Memory B cell (primary cell): ENCODE measurements around the gene TUT7.
"Not testable (repeated sequence)": the region's sequence is repeated elsewhere in the genome, so short reads cannot be mapped to it uniquely, and the experiment has no call there.

Source experiments
- ATAC-seq: fragments of 150-1000 bp; cut with Tn5 transposase; 2 replicates; pipeline ENCODE4 v1.10.0; 2021; ENCODE audit warnings: low read depth, mild to moderate bottlenecking, moderate library complexity
- DNase-seq, 2 donors: peaks; one replicate each; pipeline ENCODE4 v3.0.0; 2022; ENCODE audit warnings: low spot score in 2 of 2
- H3K27ac Mint-ChIP-seq: one replicate; pipeline ENCODE4 v1.8.0; 2022; ENCODE audit warnings: mild to moderate bottlenecking, moderate library complexity, mixed read lengths
- H3K27me3 Mint-ChIP-seq: one replicate; pipeline ENCODE4 v1.8.0; 2022; ENCODE audit warnings: mixed read lengths
- H3K36me3 Mint-ChIP-seq: one replicate; pipeline ENCODE4 v1.8.0; 2022; ENCODE audit warnings: mild to moderate bottlenecking, mixed read lengths
- H3K4me1 Mint-ChIP-seq: one replicate; pipeline ENCODE4 v1.8.0; 2022; ENCODE audit warnings: mixed read lengths
- H3K4me3 Mint-ChIP-seq: one replicate; pipeline ENCODE4 v1.8.0; 2022; ENCODE audit warnings: mild to moderate bottlenecking, moderate library complexity, mixed read lengths
- H3K9me3 Mint-ChIP-seq: one replicate; pipeline ENCODE4 v1.8.0; 2022; ENCODE audit warnings: mixed read lengths

Gene TUT7, protein sequence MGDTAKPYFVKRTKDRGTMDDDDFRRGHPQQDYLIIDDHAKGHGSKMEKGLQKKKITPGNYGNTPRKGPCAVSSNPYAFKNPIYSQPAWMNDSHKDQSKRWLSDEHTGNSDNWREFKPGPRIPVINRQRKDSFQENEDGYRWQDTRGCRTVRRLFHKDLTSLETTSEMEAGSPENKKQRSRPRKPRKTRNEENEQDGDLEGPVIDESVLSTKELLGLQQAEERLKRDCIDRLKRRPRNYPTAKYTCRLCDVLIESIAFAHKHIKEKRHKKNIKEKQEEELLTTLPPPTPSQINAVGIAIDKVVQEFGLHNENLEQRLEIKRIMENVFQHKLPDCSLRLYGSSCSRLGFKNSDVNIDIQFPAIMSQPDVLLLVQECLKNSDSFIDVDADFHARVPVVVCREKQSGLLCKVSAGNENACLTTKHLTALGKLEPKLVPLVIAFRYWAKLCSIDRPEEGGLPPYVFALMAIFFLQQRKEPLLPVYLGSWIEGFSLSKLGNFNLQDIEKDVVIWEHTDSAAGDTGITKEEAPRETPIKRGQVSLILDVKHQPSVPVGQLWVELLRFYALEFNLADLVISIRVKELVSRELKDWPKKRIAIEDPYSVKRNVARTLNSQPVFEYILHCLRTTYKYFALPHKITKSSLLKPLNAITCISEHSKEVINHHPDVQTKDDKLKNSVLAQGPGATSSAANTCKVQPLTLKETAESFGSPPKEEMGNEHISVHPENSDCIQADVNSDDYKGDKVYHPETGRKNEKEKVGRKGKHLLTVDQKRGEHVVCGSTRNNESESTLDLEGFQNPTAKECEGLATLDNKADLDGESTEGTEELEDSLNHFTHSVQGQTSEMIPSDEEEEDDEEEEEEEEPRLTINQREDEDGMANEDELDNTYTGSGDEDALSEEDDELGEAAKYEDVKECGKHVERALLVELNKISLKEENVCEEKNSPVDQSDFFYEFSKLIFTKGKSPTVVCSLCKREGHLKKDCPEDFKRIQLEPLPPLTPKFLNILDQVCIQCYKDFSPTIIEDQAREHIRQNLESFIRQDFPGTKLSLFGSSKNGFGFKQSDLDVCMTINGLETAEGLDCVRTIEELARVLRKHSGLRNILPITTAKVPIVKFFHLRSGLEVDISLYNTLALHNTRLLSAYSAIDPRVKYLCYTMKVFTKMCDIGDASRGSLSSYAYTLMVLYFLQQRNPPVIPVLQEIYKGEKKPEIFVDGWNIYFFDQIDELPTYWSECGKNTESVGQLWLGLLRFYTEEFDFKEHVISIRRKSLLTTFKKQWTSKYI (N-terminal part only)

DNA sequence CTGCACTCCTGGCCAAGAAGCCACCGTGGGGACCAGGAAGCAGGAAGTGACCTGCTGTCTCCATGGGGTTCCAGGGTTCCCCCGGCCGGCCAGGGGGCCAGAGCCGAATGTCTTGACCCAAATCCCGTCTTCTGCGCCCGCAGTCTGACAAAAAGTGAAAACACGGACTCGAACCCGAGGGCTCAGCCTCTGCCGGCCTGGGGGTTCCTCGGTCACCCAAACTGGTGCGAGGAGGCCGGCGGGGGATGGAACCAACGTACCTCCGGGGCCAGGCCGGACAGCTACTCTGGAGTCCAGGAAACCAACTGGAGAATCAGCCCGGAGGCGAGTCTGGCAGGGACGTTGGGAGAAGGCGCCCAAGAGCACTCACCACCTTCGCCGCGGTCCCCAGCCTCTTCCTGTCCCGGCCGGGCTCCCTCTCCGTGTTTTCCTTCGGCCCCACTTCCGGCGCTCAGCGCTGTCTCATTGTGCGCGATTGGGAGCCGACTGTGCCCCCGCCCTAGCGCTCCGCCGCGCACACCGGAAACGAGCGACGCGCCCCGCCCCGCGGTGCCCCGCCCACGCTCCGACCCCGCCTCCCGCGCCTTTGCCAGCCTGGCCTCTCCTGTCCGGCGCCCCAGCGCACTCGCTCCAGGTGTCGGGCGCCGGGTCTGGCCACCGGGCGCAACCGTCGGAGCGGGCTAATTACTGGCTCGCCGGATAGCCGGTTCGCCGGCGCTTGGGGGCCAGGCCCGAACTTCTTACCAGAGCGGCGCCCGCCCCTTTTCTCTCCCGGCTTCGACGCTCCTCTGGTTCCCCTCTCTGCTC lies at the start of gene TUT7:
TUT7 (minus strand) TSS at position 400 of the 807 bp plus-strand sequence. CDS start 1,211 bp downstream, outside the sequence.
- peaks cover 2% of the 10 kb centered on the region for H3K36me3 Mint-ChIP-seq
- peak; percentile 89 to 96 for DNase-seq
- no peaks in the 10 kb centered on the region for H3K9me3 Mint-ChIP-seq
- H3K27me3 Mint-ChIP-seq = no peaks in the 10 kb centered on the region
- peak within 1 kb of the TSS; percentile 92 for H3K27ac Mint-ChIP-seq
- H3K4me3 Mint-ChIP-seq = peak within 1 kb of the TSS; percentile 94
- peak; percentile 91 for ATAC-seq
- peaks cover 17% of the 10 kb centered on the region for H3K4me1 Mint-ChIP-seq

GRCh38 chr9:86402591-86402990 lies 48.4 kb upstream of the TUT7 start:
- H3K27ac Mint-ChIP-seq = no peak overlapping the region
- H3K36me3 Mint-ChIP-seq = no peaks in the 10 kb centered on the region
- H3K9me3 Mint-ChIP-seq = no peaks in the 10 kb centered on the region
- ATAC-seq (no peak), DNase-seq (no peak)
- H3K27me3 Mint-ChIP-seq = peaks cover 8% of the 10 kb centered on the region
- peaks cover 3% of the 10 kb centered on the region for H3K4me1 Mint-ChIP-seq
- no peak overlapping the region for H3K4me3 Mint-ChIP-seq

DNA sequence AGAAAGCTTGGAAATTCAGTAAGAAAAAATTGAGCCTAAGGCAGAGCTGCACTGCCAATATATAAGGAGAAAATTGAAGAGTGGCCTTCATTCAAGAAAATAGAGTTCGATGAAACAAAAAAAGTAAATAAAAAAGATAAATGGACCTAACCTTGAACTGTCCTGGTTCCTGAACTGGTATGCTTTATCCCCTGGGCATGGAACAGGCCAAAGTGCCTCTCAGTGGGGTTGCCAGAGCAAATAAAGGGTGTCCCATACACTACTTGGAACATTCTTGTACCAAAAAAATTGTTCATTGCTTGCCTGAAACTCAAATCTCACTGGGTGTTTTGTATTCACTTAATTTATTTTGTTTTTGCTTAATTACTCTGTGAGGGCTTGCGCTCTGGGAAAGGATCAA lies 42.2 kb upstream of the TUT7 start:
- Mint-ChIP-seq H3K4me1 (no peaks in the 10 kb centered on the region), H3K36me3 (no peaks in the 10 kb centered on the region), H3K27me3 (peaks cover 4% of the 10 kb centered on the region), H3K4me3 (no peak overlapping the region), H3K27ac (no peak overlapping the region), H3K9me3 (peaks cover 5% of the 10 kb centered on the region)
- no peak for ATAC-seq
- DNase-seq = no peak

DNA sequence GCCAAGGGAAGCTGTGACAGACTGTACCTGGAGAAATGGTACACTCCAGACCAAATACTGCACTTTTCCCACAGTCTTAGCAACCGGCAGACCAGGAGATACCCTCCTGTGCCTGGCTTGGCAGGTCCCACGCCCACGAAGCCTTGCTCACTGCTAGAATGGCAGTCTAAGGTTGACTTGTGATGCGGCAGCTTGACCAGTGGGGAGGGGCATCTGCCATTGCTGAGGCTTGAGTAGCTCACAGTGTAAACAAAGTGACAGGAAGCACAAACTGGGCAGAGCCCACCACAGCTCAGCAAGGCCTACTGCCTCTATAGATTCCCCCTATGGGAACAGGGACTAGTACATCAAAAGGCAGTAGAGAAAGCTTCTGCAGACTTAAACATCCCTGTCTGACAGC lies 36.0 kb upstream of the TUT7 start:
- H3K9me3 Mint-ChIP-seq, H3K4me1 Mint-ChIP-seq, ATAC-seq, H3K4me3 Mint-ChIP-seq, H3K36me3 Mint-ChIP-seq, DNase-seq, H3K27ac Mint-ChIP-seq: not testable (repeated sequence)
- peaks cover 23% of the 10 kb centered on the region for H3K27me3 Mint-ChIP-seq

- Mint-ChIP-seq H3K4me3 (no peak overlapping the region), H3K9me3 (peaks cover 6% of the 10 kb centered on the region), H3K36me3 (no peaks in the 10 kb centered on the region)
These were observed 35.4 kb upstream of the TUT7 start for GRCh38 chr9:86389628-86390027.

GRCh38 chr9:86387376-86387775 lies 33.2 kb upstream of the TUT7 start:
- ATAC-seq = no peak
- Mint-ChIP-seq H3K4me1 (no peaks in the 10 kb centered on the region), H3K4me3 (no peak overlapping the region), H3K27ac (no peak overlapping the region), H3K27me3 (peaks cover 31% of the 10 kb centered on the region), H3K9me3 (peaks cover 8% of the 10 kb centered on the region), H3K36me3 (no peaks in the 10 kb centered on the region)
- no peak for DNase-seq

More at GRCh38 chr9:86389628-86390027, 35.4 kb upstream of the TUT7 start:
- no peak for DNase-seq
- no peak for ATAC-seq
- peaks cover 27% of the 10 kb centered on the region for H3K27me3 Mint-ChIP-seq
- no peaks in the 10 kb centered on the region for H3K4me1 Mint-ChIP-seq
- no peak overlapping the region for H3K27ac Mint-ChIP-seq

DNA sequence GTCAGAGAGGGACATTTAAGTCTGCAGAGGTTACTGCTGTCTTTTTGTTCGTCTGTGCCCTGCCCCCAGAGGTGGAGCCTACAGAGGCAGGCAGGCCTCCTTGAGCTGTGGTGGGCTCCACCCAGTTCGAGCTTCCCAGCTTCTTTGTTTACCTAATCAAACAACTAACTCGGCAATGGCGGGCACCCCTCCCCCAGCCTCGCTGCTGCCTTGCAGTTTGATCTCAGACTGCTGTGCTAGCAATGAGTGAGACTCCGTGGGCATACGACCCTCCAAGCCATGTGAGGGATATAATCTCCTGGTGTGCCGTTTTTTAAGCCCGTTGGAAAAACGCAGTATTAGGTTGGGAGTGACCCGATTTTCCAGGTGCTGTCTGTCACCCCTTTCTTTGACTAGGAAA lies 28.8 kb upstream of the TUT7 start:
- not testable (repeated sequence) for H3K9me3 Mint-ChIP-seq, H3K4me3 Mint-ChIP-seq, H3K36me3 Mint-ChIP-seq, DNase-seq, H3K27ac Mint-ChIP-seq, ATAC-seq, H3K4me1 Mint-ChIP-seq
- H3K27me3 Mint-ChIP-seq = peaks cover 20% of the 10 kb centered on the region

GRCh38 chr9:86376016-86376415 lies 21.8 kb upstream of the TUT7 start:
- H3K4me3 Mint-ChIP-seq = no peak overlapping the region
- no peak overlapping the region for H3K27ac Mint-ChIP-seq
- ATAC-seq (no peak), DNase-seq (no peak)
- no peaks in the 10 kb centered on the region for H3K4me1 Mint-ChIP-seq
- peaks cover 12% of the 10 kb centered on the region for H3K27me3 Mint-ChIP-seq
- H3K36me3 Mint-ChIP-seq = no peaks in the 10 kb centered on the region
- H3K9me3 Mint-ChIP-seq = peaks cover 2% of the 10 kb centered on the region

DNA sequence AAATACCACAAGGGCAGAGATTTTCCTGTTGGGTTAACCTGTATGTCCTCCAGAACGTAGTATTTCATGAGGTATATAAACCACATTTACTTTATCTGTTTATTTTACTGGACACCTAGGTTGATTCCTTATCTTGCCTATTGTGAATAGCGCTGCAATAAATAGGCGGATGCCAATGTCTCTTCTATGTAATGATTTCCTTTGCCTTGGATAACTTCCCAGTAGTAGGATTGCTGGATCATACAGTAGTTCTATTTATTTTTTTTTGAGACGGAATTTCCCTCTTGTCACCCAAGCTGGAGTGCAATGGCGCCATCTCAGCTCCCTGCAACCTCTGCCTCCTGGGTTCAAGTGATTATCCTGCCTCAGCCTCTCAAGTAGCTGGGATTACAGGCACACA lies 15.6 kb upstream of the TUT7 start:
- Mint-ChIP-seq H3K9me3 (peaks cover 15% of the 10 kb centered on the region), H3K36me3 (peaks cover 7% of the 10 kb centered on the region), H3K27ac (no peak overlapping the region), H3K27me3 (peaks cover 9% of the 10 kb centered on the region), H3K4me3 (no peak overlapping the region), H3K4me1 (no peaks in the 10 kb centered on the region)
- ATAC-seq (no peak), DNase-seq (no peak)

DNA sequence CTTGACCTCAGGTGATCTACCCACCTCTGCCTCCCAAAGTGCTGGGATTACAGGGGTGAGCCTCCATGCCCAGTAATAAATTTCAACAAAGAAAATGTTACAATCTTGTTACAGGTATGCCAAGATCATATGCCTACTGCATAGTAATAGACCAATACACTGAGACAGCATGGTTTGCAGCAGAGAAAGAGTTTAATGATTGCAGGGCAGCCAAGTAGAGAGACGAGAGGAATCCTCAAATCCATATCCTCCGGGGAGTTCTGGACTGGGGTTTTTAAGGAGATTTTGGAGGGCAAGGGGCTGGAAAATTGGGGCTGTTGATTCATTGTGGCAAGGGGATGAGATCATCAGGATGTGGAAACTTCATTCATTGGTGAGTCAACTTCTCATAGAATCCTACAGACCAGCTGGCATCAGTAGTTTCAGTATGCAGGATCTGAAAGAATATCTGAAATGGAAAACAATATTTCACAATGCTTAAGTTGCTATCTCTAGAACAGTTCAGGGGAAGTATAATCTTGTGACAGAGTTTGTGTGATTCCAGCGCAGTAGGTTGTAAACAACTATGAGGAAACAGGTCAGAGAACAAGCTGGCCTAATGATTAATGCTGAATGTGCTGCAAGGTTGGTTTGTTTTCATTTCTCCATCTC lies 14.8 kb upstream of the TUT7 start:
- H3K27ac Mint-ChIP-seq = no peak overlapping the region
- peaks cover 7% of the 10 kb centered on the region for H3K36me3 Mint-ChIP-seq
- peaks cover 14% of the 10 kb centered on the region for H3K9me3 Mint-ChIP-seq
- no peaks in the 10 kb centered on the region for H3K4me1 Mint-ChIP-seq
- no peak overlapping the region for H3K4me3 Mint-ChIP-seq
- no peak for ATAC-seq
- H3K27me3 Mint-ChIP-seq = peaks cover 5% of the 10 kb centered on the region
- DNase-seq = no peak

GRCh38 chr9:86361176-86361575 lies 7.0 kb upstream of the TUT7 start:
- ATAC-seq = no peak
- Mint-ChIP-seq H3K4me1 (peaks cover 3% of the 10 kb centered on the region), H3K4me3 (no peak overlapping the region)

DNA sequence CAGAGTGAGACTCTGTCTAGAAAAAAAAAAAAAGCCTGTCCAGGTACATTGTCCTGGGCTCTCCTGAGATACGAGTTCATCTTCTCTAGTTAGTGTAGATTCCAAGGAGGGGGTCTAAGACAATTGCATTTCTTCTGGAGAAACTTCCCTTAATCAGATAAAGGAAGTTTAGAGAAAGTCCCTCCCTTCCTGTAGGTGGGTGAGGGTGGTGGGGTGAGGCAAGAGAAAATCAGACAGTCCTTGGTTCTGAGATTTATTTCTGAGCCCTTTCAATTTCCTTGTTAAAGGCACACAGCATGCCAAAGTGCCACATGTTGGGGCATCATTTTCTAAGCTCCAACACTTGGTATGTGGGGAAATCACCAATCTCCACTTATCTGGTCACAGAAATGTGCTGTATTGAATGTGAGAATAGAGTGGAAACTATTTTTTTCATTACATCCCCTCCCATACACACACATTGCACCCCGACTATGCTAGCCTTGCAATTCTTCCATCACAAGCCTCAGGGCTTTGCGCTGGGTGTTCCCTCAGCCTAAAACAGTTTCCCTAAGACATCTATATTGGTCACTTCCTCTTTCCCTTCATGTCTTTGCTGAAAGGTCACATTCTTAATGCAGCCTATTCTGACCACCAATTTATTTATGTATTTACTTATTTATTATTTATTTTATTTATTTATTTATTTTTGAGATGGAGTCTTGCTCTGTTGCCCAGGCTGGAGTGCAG lies 5.1 kb upstream of the TUT7 start:
- H3K27ac Mint-ChIP-seq = no peak overlapping the region
- H3K9me3 Mint-ChIP-seq = no peaks in the 10 kb centered on the region
- no peak overlapping the region for H3K4me3 Mint-ChIP-seq
- ATAC-seq (no peak), DNase-seq (no peak)
- H3K4me1 Mint-ChIP-seq = peaks cover 7% of the 10 kb centered on the region
- H3K27me3 Mint-ChIP-seq = peaks cover 3% of the 10 kb centered on the region
- H3K36me3 Mint-ChIP-seq = no peaks in the 10 kb centered on the region

More at GRCh38 chr9:86361176-86361575, 7.0 kb upstream of the TUT7 start:
- Mint-ChIP-seq H3K27ac (no peak overlapping the region), H3K9me3 (peaks cover under 1% of the 10 kb centered on the region), H3K27me3 (peaks cover 3% of the 10 kb centered on the region), H3K36me3 (peaks cover under 1% of the 10 kb centered on the region)
- DNase-seq = no peak
